GM18858 (cell line): ENCODE data around the gene AGPAT2.

ENCODE experiments used
- ATAC-seq: cut with Tn5 transposase; IDR thresholded peaks from one replicate; pipeline ENCODE4 v1.9.1; 2021; ENCODE audit not compliant: unreplicated experiment

AGPAT2 gene

GRCh38 chr9:136686794-136687711, at the start of gene AGPAT2:
TSS of gene AGPAT2 (minus strand) at chr9:136687457. CDS start at chr9:136687357, 100 bp downstream.
- ATAC-seq: no peak

DNA sequence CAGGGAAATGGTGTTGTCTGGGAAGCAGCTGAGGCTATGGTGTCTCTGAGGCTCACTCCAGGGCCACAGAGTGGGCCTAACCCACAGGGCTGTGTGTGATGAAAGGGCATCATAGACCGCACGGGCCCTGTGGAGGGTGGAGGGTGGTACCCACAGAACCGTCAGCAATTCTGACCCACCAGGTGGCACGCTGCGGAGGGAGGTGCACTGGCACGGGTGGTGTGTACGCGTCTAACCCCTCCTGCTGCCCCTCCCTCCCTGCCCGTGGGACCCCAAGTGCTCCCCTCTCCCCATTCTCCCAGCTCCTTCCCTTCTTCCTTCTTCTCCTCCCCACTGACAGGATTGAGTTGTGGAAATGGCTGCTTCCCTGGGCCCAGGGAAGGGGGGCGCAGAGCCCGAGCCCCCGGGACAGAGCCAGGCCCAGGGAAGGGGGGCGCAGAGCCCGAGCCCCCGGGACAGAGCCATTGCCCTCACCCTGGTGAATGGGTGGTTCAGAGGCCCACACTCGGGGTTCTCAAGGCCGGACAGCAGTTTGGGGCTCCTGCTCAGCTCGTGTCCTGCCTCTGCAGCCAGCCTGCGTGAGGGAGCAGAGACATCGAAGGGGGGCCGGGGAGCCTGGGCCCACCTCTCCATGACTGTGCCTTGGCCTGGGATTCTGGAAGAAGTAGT, 48.7 kb upstream of the AGPAT2 start:
- no peak for ATAC-seq

DNA sequence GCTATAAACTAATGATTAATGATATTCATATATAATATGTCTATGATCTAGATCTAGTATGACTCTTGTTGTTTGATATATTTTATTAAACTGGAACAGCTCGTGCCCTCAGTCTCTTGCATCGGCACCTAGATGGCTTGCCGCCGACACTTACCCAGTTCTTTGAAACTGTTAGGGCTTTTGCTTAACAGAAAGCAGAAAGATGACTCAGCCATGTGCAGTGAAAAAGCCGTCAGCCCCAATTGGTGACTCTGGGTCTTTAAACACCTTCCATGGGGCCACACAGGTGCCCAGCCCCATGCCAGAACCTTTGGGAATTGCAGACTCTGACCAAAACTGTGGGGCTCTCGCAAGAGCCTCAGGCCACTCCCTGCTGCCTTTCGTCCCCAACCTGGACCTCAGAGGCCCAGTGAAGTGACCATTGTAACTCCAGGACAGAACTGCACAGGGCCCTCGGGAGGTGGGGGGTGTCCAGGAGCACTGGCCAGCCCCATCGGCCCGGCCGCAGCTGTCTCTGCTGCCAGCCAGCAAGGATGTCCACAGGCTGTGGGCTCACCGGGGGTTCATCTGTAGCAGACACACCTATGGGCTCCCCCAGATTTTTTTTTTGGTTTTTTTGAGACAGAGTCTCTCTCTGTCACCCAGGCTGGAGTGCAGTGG, 47.7 kb upstream of the AGPAT2 start:
- ATAC-seq: no peak

- no peak for ATAC-seq
Observed at GRCh38 chr9:136733611-136734010, 46.4 kb upstream of the AGPAT2 start.

GRCh38 chr9:136732444-136733178, 45.4 kb upstream of the AGPAT2 start:
- ATAC-seq: no peak

DNA sequence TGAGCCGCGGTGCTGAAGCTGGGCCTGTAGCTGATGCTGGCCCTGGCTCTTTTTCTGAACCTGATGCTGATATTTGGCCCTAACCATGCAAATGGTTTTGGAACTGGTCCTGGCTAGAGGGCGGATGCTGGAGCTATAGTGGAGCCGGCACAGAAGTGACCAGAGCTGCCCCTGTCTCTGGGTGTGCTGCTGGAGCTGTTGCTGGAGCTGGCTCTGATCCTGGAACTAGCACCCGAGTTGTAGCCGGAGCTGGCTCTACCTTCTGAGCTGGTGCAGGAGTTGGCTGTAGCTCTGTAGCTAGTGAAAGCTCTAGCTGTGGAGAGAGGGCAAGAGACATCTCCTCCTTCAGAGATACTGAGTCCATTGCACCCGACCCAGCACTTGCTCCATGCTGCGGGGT, 42.7 kb upstream of the AGPAT2 start:
- ATAC-seq: no peak

- no peak for ATAC-seq
Observed at GRCh38 chr9:136729144-136729543, 41.9 kb upstream of the AGPAT2 start.

DNA sequence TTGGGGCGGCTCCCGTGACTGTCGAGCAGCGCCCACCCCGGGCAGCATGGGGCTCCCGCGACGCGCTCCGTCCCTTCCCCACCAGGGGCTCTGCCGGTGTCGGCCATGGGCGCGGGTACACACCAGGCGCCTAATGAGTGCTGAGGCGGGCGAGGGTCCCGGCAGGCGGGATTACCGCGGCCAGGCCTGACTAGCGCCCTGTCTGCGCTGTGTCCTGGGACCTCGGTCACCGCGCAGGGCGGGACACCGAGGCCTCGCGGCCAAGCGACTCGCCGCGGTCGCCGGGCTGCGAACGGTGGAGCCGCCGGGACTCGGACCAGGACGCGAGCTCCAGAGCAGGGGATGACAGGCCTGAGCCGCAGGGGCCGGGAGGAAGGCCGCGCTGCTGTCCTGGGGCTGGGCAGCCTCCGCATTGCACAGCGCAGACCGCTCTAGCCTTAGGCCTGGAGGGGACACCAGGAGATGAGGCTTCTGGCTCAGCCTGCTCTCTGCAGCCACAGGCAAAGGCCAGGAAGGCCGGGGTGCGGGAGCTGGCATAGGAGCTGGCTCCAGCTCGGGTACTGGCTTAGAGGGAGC, 41.4 kb upstream of the AGPAT2 start:
- ATAC-seq: peak; percentile 7

GRCh38 chr9:136728080-136728547, 40.9 kb upstream of the AGPAT2 start:
- ATAC-seq: peak; percentile 39

DNA sequence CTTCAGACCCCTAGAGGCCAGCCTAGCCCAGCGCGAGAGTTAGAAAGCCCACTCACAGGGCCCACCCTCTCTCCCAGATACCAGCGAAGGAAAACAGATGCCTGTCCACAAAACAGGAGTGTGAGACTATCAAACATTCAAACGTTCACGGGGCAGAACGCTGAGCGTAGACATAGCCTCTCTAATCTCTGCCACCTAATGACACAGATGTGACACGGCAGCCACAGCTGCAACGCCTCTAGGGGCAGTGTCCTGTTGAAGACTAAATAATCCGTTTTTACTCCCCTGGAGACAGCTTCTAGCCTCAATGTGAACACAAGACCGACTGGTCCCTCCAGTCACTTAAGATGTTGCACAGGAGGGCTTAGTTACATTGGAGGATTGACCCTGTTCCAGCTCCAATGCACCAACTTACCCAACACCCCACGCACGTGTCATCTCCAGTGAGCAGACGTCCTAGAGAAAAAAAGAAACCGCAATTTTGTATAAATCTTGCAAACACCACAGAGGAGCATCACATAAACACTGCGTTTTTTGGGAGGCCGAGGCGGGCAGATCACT, 39.5 kb upstream of the AGPAT2 start:
- no peak for ATAC-seq

GRCh38 chr9:136726118-136726517, 38.9 kb upstream of the AGPAT2 start:
- no peak for ATAC-seq

DNA sequence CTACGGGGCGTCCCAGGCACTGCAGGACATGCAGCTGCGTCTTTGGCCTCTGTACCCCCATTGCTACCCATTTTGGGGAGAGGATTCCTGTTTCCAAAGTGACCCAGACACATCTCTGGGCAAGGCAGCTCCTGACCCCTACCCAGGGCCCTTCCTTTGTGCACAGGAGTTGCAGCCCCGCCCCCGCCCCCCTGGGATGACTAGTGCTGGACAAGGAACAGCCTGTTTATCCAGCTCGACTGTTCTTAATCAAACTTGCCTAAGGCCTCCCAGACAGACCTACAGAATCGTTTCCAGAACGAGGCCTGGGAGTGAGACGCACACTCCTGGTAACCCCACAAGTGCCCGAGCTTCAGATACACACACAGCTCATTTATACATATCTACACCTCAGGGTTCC, 38.4 kb upstream of the AGPAT2 start:
- no peak for ATAC-seq

GRCh38 chr9:136724772-136725171, 37.5 kb upstream of the AGPAT2 start:
- no peak for ATAC-seq

GRCh38 chr9:136723989-136724388, 36.7 kb upstream of the AGPAT2 start:
- no peak for ATAC-seq

DNA sequence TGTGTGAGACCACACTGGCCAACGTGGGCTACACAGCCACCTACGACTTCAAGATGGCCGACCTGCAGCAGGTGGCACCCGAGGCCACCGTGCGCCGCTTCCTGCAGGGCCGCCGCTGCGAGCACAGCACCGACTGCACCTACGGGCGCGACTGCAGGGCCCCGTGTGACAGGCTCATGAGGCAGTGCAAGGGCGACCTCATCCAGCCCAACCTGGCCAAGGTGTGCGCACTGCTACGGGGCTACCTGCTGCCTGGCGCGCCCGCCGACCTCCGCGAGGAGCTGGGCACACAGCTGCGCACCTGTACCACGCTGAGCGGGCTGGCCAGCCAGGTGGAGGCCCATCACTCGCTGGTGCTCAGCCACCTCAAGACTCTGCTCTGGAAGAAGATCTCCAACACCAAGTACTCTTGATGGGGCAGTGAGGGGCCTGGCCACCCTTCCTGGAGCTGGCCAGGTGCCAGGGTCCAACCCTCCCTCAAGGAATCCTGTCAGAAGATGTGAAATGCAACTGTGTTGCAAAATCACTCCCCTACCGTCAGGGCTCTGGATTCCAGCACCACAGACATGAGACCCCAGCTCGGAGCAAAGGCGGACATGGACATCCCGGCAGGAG, 36.2 kb upstream of the AGPAT2 start:
- no peak for ATAC-seq

DNA sequence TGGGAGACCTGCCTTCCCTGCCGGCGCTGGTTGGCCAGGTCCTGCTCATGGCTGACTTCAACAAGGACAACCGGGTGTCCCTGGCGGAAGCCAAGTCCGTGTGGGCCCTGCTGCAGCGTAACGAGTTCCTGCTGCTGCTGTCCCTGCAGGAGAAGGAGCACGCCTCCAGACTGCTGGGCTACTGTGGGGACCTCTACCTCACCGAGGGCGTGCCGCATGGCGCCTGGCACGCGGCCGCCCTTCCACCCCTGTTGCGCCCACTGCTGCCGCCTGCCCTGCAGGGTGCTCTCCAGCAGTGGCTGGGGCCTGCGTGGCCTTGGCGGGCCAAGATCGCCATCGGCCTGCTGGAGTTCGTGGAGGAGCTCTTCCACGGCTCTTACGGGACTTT, 35.7 kb upstream of the AGPAT2 start:
- ATAC-seq: no peak

DNA sequence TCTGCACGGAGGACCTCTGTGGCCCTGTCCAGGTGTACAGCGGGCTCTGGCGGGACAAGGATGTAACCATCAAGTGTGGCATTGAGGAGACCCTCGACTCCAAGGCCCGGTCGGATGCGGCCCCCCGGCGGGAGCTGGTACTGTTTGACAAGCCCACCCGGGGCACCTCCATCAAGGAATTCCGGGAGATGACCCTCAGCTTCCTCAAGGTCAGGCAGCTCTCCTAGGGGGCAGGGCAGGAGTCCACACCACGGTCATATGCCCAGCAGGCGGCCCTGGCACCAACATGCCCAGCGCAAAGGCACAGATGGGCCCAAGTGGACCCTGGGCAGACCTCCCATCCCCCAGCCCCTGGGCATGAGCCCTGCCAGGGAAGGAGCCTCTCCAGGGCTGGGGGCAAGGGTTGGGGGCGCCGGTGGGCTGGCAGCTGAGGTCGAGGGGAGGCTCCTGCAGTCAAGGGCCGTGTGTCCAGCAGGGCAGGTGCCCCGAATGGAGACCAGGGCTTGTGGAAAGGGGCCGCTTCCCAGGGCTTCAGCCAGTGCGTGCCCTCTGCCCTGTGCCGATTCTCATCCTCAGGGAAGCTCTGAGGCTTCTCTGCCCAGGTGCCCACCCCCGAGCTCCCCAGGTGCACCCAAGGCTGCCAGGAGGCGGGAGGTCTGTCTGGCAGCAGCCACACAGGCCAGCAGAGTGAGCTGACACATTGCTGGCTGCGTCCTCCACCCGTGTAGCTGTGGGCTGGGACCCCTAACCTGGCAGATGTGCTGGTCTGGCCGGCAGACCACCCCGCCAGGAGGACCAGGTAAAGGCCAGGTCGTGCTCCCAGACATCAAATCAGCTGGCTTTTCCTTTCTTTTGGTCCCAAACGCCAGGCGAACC, 35.1 kb upstream of the AGPAT2 start:
- no peak for ATAC-seq

GRCh38 chr9:136721339-136722092, 34.3 kb upstream of the AGPAT2 start:
- ATAC-seq: no peak
